HG03558 (cell line): Measurements from ENCODE around the gene ITIH1.

ENCODE experiments used
- ATAC-seq: cut with Tn5 transposase; IDR thresholded peaks from one replicate; pipeline ENCODE4 v1.9.1; 2021; ENCODE audit warnings: moderate number of reproducible peaks; ENCODE audit not compliant: unreplicated experiment; ENCODE audit errors: extremely low read depth

Gene ITIH1

GRCh38 chr3:52809662-52810377, 32.4 kb downstream of the ITIH1 start:
- ATAC-seq: no peak

DNA sequence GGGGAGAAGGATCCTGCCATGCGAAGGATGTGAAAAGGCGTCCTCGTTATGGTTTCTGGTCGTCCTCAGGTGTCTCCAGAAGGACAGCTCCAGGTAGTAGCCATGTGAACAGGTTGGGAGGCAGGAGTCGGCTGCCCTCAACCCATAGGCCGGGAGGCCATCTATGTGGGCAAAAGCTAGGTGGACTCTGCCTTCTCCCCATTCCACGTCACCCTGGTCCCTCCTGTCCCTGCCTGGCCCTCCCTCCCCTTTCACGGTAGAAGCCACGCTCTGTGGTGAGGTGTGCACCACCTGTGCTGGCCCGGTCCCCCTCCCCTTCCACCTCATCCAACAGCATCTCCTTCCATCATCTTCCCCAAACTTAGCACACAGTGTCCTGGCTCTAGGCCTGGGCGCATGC, 33.5 kb downstream of the ITIH1 start:
- ATAC-seq: no peak

DNA sequence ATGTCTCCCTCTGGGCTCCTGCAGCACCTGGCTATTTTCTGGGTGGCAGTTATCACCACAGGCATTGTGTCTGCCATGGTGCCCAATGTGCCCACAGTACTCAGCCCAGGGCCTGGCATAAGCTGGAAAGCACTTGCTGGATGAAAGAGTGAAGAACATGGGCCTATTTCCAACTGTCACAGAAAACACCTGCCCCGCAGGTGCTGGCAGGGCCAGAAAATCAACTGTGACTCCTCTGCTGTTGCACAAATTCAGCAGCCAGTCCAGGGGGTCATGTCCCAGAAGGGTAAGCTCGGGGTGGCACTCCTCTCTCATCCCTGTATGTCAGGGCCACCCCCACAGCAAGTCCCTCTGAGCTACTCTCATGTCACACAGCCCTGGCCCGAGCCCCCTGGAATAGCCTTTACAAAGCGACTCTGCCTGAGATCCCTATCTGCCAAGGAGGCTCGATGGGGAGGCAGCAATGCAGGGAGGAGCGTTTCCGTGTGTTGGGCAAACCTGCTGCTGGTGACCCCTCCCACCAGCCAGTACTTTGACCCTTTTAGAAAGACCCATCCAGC, 34.1 kb downstream of the ITIH1 start:
- no peak for ATAC-seq

DNA sequence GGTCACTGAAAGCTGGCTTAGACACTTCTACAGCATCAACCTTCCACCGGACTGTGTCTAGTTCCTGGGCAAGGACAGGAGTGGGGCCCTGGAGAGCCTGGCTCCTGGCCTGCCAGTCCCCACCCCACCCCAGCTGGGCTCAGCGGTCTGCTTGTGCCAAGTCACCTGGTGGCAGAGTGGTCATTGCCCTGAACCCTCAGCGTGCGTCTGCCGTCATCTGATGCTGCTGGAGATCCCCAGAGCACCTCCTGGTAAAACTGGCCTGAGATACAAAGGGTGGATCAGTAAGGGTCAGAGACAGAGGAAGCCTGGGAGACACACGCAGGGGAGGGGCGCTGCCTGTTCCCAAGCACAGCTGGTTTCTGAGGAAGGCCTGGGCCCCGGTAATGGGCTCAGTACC, 36.4 kb downstream of the ITIH1 start:
- ATAC-seq: no peak

DNA sequence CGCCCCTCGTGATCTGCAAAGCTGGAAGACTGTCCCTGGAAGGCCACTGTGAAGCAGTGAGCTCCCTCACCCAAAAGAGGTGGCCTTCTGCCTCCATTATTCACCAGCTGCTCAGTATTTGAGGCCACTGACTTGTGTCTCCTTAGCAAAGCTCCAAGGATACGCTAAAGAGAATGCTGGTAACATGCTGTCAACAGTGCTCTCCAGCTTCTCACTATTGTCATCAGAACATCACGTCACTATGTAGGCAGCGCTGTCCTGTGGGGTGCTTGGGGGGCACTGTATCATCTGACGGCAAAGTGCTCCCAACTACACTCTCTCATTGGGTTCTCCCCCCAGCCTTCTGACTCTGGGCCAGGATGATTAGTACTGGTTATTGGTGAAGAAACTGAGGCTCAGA, 38.8 kb downstream of the ITIH1 start:
- ATAC-seq: no peak

GRCh38 chr3:52816654-52817053, 39.3 kb downstream of the ITIH1 start:
- no peak for ATAC-seq

- ATAC-seq: no peak
Observed at GRCh38 chr3:52817221-52817620, 39.8 kb downstream of the ITIH1 start.

GRCh38 chr3:52817860-52818259, 40.5 kb downstream of the ITIH1 start:
- ATAC-seq: no peak

GRCh38 chr3:52819936-52820335, 42.5 kb downstream of the ITIH1 start:
- ATAC-seq: no peak

DNA sequence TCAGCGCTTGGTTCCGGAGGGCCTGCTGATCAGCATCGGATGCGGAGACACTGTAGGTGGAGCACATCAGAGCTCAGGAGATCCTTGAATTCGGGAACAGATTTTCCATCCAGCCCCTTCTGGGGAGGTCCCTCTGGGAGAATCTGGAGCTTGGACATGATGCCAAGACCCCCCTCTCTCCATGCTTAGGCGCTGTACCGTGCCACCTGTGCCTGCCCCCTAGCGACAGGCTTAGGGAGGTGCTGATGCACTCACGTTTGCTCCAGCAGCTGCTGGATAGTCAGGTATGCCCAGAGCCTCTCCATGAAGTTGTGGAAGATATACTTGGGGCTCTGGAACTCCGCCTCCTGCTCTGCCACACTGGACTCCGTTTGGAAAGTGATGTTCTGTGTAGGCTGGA, 43.3 kb downstream of the ITIH1 start:
- no peak for ATAC-seq

DNA sequence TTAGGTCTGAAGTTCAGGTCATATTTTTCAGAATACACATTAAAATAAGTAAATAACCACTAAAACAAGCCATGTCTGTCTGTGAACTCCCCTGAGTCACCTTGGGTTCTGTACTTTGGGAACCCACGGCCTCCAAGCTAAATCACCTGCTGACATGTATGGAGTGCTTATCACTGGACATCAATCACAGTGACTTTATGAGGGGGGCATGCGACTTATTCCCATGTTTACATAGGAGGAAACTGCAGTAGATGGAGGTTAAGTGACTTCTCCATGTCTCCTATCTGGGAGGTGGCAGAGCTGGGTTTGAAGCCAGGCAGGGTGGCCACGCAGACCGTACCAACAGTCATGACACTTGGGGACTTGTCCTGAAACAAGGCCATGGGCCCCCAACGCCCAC, 45.0 kb downstream of the ITIH1 start:
- ATAC-seq: no peak

GRCh38 chr3:52824037-52824436, 46.6 kb downstream of the ITIH1 start:
- no peak for ATAC-seq

- ATAC-seq: no peak
Observed at GRCh38 chr3:52827441-52827840, 50.0 kb downstream of the ITIH1 start.

DNA sequence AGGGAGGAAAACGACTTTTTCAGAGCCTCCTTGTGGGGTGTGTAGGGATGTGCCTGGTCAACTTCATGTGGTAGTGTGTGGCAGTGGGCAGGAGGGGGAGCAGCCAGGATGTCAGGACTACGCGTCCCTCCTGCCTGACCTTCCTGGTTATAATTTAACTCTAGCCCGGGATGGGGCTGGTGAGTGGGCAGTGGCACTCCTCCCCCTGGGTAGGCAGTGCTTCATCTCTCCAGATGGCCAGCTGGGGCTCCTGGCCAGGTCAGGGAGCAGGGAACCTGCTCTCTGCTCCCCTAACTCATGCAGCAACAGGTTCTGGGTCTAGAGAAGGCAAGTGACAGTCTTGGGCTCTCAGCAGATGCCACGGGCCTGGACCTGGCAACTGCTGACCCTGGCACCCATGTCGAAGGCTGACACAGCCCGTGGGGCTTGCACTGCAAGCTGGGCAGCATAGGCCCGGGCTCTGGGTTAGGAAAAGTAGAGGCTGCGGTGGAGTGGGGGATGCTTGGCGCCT, 50.5 kb downstream of the ITIH1 start:
- ATAC-seq: no peak

DNA sequence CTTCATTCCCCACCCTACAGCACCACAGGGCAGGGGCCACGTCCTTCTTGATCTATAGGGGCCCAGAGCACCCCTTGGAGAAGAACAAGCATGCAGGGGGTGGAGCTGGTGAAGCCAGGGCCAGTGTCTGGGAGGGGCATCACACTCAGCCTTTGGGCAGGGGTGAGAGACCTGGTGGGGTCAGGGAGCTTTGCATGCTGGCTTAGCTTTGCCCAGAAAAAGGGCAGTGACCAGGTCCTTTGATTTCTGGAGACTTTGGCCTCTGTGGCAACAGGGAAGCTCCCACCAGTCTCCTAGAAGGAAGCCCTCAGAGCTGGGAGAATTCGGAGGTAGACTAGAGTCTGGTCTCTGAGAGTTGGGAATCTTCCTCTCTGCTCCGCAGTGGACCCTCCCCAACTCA, 52.1 kb downstream of the ITIH1 start:
- no peak for ATAC-seq

- ATAC-seq: no peak
Observed at GRCh38 chr3:52829906-52830463, 52.6 kb downstream of the ITIH1 start.

GRCh38 chr3:52830535-52831258, 53.3 kb downstream of the ITIH1 start, which contains the start of gene ITIH4:
ITIH4 (minus strand) TSS chr3:52830672; CDS start chr3:52830642, 30 bp downstream.
- ATAC-seq: no peak

GRCh38 chr3:52831500-52832301, 54.3 kb downstream of the ITIH1 start:
- ATAC-seq: no peak

GRCh38 chr3:52833202-52833601, 55.8 kb downstream of the ITIH1 start:
- ATAC-seq: no peak

GRCh38 chr3:52834871-52835501, 57.6 kb downstream of the ITIH1 start, which contains the start of gene MUSTN1:
MUSTN1 (minus strand) TSS chr3:52835019; CDS start chr3:52834948, 71 bp downstream.
- no peak for ATAC-seq
